A549 (cell line): Measurements from ENCODE around the gene PELI2.

ENCODE experiments used
- CHD2 ChIP-seq: fragments of 150-350 bp; IDR thresholded peaks from 2 replicates; pipeline ENCODE4 v1.6.1; 2014; ENCODE audit warnings: low read length; ENCODE audit not compliant: partially characterized antibody
- EP300 ChIP-seq, 2 experiments: fragments of >200 bp; sonication (Bioruptor Twin); formaldehyde crosslinking; IDR thresholded peaks; 2 replicates in 1 of 2; 3 replicates in 1 of 2; pipeline ENCODE4 v1.6.1; 2016 to 2017
- HMGXB4 ChIP-seq: fragments of 250-450 bp; sonication (Bioruptor Pico); IDR thresholded peaks from 2 replicates; pipeline ENCODE4 v1.5.0; 2021; ENCODE audit warnings: mild to moderate bottlenecking, moderate library complexity, borderline replicate concordance
- KDM5A ChIP-seq: fragments of 200-600 bp; sonication (generic); IDR thresholded peaks from 2 replicates; pipeline ENCODE4 v1.6.1; 2016; ENCODE audit warnings: antibody characterized with exemption, mild to moderate bottlenecking
- POLR2A ChIP-seq: IDR thresholded peaks from 2 replicates; pipeline ENCODE4 v1.6.1; 2012; ENCODE audit warnings: mild to moderate bottlenecking, low read length
- RAD21 ChIP-seq, 2 experiments: fragments of >200 bp in 1 of 2; sonication (Bioruptor Twin) in 1 of 2; formaldehyde crosslinking in 1 of 2; IDR thresholded peaks in 1 of 2; conservative IDR thresholded peaks in 1 of 2; 2 replicates in 1 of 2; 3 replicates in 1 of 2; pipeline ENCODE4 v1.6.1; 2012 to 2018; ENCODE audit warnings: inconsistent platforms in 1 of 2
- RFX5 ChIP-seq: fragments of 450-650 bp; IDR thresholded peaks from 2 replicates; pipeline ENCODE4 v1.7.1; 2014; ENCODE audit warnings: antibody characterized with exemption, mild to moderate bottlenecking, moderate library complexity
- TF ChIP-seq, protein P1 (sequence below): fragments of >200 bp; sonication (Bioruptor Twin); formaldehyde crosslinking; IDR thresholded peaks from 3 replicates; pipeline ENCODE4 v1.5.1; 2016
- TF ChIP-seq, protein P2 (sequence below): fragments of 200-600 bp; sonication (generic); IDR thresholded peaks from 2 replicates; pipeline ENCODE4 v1.6.1; 2016; ENCODE audit warnings: antibody characterized with exemption, mild to moderate bottlenecking, moderate library complexity

DNA sequence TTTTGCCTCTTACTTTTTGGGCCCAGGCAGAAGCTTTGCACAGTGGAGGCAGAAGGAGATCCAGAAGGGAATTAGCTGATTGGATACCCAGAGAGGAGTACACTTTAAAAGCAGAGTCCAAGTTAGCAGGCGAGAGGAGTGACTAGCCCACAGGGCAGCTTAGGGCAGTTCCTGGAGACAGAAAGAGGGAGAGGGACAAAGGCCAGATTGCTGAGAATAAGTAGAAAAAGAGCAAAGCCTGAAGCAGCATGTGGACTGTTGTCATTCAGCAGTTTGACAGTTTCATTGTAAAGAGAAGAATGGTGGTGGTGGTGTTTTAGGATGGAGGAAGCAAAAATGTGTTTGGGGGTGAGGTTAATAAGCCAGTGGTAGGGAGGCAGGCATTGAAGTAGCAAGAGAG, 95.1 kb downstream of the PELI2 start:
- TF ChIP-seq, protein P1, sequence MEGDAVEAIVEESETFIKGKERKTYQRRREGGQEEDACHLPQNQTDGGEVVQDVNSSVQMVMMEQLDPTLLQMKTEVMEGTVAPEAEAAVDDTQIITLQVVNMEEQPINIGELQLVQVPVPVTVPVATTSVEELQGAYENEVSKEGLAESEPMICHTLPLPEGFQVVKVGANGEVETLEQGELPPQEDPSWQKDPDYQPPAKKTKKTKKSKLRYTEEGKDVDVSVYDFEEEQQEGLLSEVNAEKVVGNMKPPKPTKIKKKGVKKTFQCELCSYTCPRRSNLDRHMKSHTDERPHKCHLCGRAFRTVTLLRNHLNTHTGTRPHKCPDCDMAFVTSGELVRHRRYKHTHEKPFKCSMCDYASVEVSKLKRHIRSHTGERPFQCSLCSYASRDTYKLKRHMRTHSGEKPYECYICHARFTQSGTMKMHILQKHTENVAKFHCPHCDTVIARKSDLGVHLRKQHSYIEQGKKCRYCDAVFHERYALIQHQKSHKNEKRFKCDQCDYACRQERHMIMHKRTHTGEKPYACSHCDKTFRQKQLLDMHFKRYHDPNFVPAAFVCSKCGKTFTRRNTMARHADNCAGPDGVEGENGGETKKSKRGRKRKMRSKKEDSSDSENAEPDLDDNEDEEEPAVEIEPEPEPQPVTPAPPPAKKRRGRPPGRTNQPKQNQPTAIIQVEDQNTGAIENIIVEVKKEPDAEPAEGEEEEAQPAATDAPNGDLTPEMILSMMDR = no peak
- no peak for TF ChIP-seq RAD21 (conservative IDR thresholded peaks at IDR 0.05 in 1 of 2, IDR thresholded peaks at IDR 0.05 in 1 of 2)
- no peak for TF ChIP-seq HMGXB4 (CRISPR knock-in tag)
- TF ChIP-seq, protein P2, sequence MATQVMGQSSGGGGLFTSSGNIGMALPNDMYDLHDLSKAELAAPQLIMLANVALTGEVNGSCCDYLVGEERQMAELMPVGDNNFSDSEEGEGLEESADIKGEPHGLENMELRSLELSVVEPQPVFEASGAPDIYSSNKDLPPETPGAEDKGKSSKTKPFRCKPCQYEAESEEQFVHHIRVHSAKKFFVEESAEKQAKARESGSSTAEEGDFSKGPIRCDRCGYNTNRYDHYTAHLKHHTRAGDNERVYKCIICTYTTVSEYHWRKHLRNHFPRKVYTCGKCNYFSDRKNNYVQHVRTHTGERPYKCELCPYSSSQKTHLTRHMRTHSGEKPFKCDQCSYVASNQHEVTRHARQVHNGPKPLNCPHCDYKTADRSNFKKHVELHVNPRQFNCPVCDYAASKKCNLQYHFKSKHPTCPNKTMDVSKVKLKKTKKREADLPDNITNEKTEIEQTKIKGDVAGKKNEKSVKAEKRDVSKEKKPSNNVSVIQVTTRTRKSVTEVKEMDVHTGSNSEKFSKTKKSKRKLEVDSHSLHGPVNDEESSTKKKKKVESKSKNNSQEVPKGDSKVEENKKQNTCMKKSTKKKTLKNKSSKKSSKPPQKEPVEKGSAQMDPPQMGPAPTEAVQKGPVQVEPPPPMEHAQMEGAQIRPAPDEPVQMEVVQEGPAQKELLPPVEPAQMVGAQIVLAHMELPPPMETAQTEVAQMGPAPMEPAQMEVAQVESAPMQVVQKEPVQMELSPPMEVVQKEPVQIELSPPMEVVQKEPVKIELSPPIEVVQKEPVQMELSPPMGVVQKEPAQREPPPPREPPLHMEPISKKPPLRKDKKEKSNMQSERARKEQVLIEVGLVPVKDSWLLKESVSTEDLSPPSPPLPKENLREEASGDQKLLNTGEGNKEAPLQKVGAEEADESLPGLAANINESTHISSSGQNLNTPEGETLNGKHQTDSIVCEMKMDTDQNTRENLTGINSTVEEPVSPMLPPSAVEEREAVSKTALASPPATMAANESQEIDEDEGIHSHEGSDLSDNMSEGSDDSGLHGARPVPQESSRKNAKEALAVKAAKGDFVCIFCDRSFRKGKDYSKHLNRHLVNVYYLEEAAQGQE = no peak
- no peak for TF ChIP-seq KDM5A
- no peak for TF ChIP-seq EP300 (IDR thresholded peaks at IDR 0.05)
- TF ChIP-seq CHD2 = no peak
- no peak for TF ChIP-seq POLR2A
- no peak for TF ChIP-seq RFX5
